Retinal pigment epithelial cell (primary cell): Measurements from ENCODE around the gene MED13L.
A peak's percentile ranks its signal among the peaks of the same experiment; 100 is the strongest.

Experiments
- DNase-seq: peaks from one replicate; pipeline ENCODE4 v3.0.0-alpha.2; 2010; ENCODE audit warnings: low read depth
- H3K4me3 ChIP-seq: 2 replicates; pipeline ENCODE4 v1.5.1; 2011; ENCODE audit warnings: mild to moderate bottlenecking, low read length, control low read depth, moderate library complexity
- TF ChIP-seq, protein P1 (sequence below): conservative IDR thresholded peaks from 2 replicates; pipeline ENCODE4 v1.5.1; 2011; ENCODE audit warnings: low read depth, low read length, control low read depth, inconsistent platforms

MED13L gene

DNA sequence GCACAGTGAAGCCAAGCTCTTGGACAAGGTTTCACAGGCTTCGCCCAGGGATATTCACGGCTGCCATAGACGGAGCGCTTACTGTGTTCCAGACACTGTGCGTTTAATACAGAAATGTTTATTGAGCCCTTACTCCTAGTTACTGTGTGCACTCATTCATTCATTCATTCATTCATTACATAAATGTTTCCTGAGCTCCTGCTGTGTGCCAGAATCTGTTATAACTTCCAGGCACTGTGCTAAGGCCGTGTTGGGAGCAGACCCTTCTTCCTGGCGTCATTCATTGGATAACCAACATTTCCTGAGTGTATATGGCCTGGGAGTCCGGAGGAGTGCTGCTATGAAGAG, 760 bp upstream of the MED13L start:
- TF ChIP-seq, protein P1, sequence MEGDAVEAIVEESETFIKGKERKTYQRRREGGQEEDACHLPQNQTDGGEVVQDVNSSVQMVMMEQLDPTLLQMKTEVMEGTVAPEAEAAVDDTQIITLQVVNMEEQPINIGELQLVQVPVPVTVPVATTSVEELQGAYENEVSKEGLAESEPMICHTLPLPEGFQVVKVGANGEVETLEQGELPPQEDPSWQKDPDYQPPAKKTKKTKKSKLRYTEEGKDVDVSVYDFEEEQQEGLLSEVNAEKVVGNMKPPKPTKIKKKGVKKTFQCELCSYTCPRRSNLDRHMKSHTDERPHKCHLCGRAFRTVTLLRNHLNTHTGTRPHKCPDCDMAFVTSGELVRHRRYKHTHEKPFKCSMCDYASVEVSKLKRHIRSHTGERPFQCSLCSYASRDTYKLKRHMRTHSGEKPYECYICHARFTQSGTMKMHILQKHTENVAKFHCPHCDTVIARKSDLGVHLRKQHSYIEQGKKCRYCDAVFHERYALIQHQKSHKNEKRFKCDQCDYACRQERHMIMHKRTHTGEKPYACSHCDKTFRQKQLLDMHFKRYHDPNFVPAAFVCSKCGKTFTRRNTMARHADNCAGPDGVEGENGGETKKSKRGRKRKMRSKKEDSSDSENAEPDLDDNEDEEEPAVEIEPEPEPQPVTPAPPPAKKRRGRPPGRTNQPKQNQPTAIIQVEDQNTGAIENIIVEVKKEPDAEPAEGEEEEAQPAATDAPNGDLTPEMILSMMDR: no peak
- peak overlapping the region; percentile 51 for H3K4me3 ChIP-seq
- DNase-seq: no peak

DNA sequence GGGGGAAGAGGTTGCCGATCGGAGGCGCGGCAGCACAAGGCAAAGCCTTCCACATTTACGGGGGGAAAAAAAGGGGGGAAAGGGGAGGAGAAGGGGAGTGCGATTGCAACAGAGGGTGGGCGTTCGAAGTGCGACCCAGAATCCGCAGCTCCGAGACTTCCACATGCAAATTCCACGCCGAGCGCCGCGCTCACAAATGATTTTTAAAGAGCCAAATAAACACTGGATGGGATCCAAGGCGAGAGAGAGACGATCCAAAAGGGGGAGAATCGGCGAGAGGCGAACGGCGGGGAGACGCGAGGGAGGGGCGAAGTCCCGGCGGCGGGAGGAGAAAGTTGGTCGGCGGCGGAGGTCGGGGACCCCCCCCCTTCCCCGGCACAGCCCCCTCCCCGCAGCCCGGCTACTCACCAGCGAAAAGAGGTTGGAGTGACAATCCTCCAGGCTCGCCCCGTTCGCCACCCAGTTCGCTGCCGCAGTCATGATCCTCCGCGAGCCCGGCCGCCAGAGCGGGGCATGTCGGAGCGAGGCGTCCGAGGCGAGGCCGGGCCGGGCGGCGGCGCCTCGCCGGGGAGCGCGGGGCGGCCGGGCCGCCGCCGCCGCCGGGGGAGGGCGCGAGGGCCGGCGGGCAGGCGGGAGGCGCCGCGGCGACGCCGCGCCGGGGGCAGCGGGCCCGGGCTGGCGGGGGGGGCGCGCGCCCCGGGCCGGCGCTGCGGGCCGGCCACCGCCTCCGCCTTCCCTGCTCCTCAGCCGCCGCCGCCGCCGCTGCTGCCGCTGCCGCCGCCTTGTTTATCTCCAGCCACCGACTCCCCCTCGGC, 634 bp downstream of the MED13L start:
- TF ChIP-seq, protein P1: no peak
- peak; percentile 34 for DNase-seq
- H3K4me3 ChIP-seq: peak overlapping the region; percentile 93

DNA sequence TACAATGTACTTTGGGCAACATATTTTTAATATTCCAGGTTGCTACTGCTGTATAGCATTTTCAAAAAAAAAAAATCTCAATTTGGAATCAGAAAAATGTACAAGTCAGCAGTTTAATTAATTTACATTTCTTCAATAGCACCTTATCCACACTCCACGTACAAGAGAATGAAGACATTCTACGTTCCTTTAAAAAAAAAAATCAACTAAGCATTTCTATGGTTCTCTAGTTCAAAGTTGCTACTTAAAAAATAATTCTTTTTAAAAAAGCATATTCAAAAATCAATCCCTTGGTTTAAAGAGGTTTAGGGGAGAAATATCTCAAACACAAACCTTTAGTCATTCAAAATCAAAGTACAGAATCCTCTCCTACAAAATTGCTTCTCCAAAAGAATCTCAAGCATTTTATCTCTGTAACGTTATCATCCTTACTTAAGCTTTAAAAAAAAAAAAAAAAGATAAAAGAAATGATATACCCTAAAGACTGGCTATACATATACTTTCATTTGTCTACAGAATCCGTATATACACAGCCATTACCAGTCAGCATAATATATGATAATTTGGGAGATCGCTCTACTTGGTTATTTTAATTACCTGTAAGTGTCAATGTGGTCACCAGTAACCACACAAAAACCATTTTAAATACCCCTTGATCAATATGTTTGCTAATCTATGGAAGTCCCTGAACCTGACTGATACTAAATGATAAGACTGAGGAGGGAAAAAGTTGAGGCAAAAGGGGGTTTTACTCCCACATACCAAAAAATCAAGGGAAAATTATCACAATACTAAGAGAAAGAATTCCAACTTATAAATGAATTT, 2.7 kb downstream of the MED13L start:
- TF ChIP-seq, protein P1: no peak
- H3K4me3 ChIP-seq: no peak overlapping the region
- no peak for DNase-seq

DNA sequence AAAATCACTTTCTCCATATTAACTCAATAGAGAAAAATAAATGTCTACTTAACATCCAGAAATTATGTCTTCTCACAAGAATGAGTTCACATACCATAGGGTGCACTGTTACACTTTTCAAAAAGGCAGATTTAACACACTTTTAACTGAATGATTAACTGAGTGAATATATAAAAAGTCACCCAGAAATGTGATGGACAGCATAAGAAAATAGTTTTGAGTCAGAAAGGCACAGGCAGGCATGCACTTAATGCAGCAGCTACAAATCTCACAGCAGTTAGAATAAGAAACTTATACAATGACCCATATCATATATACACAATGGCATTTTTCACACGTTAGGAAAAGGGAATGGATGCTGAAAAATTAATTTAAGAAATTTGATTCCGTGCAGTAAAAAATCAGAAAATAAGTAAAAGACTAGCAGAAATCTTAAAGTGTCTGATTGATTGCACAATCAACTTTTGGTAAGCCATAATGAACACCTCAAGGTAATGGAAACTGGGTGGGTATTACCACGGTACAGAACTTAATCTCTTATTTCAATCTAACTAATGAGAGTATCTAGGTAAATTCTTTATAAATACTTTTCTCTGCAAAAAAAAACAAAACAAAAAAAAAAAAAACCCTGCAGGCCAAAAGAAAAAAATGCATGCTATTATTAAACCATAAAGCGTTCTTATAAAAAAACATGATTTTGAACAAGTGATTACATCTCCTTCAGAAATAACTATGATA, 3.5 kb downstream of the MED13L start:
- no peak overlapping the region for H3K4me3 ChIP-seq
- TF ChIP-seq, protein P1: no peak
- DNase-seq: no peak

DNA sequence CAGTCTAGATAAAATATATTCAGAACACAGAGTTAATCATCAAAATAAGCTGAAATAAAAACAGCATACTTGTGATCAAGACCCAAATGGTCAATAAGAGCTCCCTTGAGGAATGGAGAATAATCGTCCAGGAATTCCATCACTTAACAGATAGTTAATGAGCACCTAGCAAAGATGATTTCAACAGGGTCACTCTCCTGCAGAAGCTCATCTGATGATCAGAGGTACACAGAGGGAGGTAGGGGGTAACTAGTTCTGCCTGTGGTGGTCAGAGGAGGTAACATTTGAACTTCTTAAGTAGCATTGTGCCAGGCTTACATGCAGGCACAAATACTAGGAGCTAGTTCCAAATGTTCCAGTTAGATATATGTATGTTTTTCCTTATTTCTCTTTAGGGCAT, 9.5 kb downstream of the MED13L start:
- TF ChIP-seq, protein P1: no peak
- H3K4me3 ChIP-seq: no peak overlapping the region
- no peak for DNase-seq

DNA sequence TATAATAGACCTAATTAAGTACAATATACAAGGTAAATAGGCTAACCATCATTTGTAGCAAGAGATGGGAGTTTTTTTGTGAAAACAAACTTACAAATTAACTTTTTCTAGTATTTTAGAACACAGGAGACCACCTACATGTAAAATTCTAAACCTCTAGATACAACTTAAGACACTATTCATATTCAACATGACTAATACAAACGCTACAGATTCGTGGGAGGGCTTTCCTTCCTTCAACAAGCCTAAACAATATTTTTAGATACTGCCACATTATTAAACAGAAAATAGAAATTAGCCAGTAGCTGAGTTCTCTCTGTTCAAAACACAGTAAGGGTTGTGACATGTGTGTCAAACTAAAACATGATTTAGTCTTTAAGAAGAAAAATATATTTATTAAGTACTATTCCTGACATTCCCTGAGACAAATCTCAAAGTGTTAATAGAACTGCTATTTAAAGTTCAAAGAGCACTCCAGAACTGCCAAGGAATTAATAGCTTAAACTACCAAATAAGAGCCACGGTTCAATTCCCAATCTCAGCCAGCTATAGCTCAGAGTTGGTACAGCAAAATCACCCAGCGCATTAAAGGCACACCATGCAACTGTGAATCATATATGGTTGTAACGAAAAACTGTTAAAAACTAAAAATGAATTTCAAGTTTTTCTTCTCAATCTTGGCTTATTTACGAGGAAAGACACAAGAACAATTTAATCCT, 10.7 kb downstream of the MED13L start:
- no peak overlapping the region for H3K4me3 ChIP-seq
- TF ChIP-seq, protein P1: no peak
- no peak for DNase-seq
